HCT116 (cell line): Measurements from ENCODE around the gene CDX1. TPM values are rescaled to one million over a fixed set of nuclear protein-coding genes. Genes with fewer than 3 reads are reported as not detected.

Experiments
- ATAC-seq: fragments of 200-7000 bp; cut with Tn5 transposase; 2 replicates; pipeline ENCODE4 v1.9.1; 2020; ENCODE audit warnings: mild to moderate bottlenecking, moderate library complexity
- BruUV-seq: library from RNA; stranded (reverse); fragments of 400-500 nt; replicated peaks from 2 replicates; lab custom pipeline; 2021; lab: Mats Ljungman, UMichigan
- CTCF ChIA-PET: fragments of 300-600 bp; sonication (Branson Sonifier 250); formaldehyde crosslinking; loops from one replicate; lab custom pipeline; 2021; ENCODE audit warnings: antibody characterized with exemption; lab: Charles Lee
- POLR2A ChIA-PET: fragments of 300-600, 350-600 bp; sonication (Branson Sonifier 250); formaldehyde crosslinking; loops from one replicate; lab custom pipeline; 2021; ENCODE audit warnings: antibody characterized with exemption; lab: Charles Lee
- RAD21 ChIA-PET, 2 experiments: fragments of 300-600 bp; sonication (Branson Sonifier 250); formaldehyde crosslinking; loops; one replicate each; lab custom pipeline; 2023; ENCODE audit warnings: low total read pairs in 2 of 2; ENCODE audit not compliant: uncharacterized antibody in 2 of 2, unreplicated experiment in 2 of 2, low non-redundant PET in 1 of 2; lab: Charles Lee
- DNase-seq: peaks from one replicate; pipeline ENCODE4 v3.0.0-alpha.2; 2010; ENCODE audit warnings: low read depth, low spot score
- H2AFZ ChIP-seq: fragments of 200-600 bp; shearing (Covaris generic), sonication (generic); 2 replicates; pipeline ENCODE4 v1.6.1; 2017; ENCODE audit warnings: low read depth, mixed run types, mixed read lengths, antibody characterized with exemption, low read length; ENCODE audit not compliant: poor library complexity, severe bottlenecking
- H3K27ac ChIP-seq: 2 replicates; pipeline ENCODE4 v1.5.1; 2012; ENCODE audit warnings: low read depth, low read length
- H3K27me3 ChIP-seq: fragments of 200-600 bp; sonication (generic); 2 replicates; pipeline ENCODE4 v1.6.1; 2016; ENCODE audit warnings: mixed run types, low read length, mixed read lengths; ENCODE audit not compliant: insufficient read depth
- H3K36me3 ChIP-seq, 2 experiments: fragments of 200-500 bp in 1 of 2; fragments of 200-600 bp in 1 of 2; sonication (Bioruptor generic) in 1 of 2; sonication (generic) in 1 of 2; 2 replicates each; pipeline versions ENCODE4 v1.5.1 to v1.6.1; 2014 to 2016; ENCODE audit warnings: low read length in 2 of 2, inconsistent platforms in 1 of 2, mixed read lengths in 1 of 2, mixed run types in 1 of 2; ENCODE audit not compliant: insufficient read depth in 2 of 2, control insufficient read depth in 1 of 2
- H3K4me1 ChIP-seq, 2 experiments: fragments of 200-600 bp in 1 of 2; sonication (generic) in 1 of 2; 2 replicates each; pipeline versions ENCODE4 v1.5.1 to v1.6.1; 2012 to 2017; ENCODE audit warnings: low read length in 2 of 2, inconsistent platforms in 1 of 2, mild to moderate bottlenecking in 1 of 2, mixed read lengths in 1 of 2, mixed run types in 1 of 2, moderate library complexity in 1 of 2; ENCODE audit not compliant: insufficient read depth in 2 of 2, control insufficient read depth in 1 of 2
- H3K4me2 ChIP-seq: fragments of 200-600 bp; sonication (generic); 2 replicates; pipeline ENCODE4 v1.6.1; 2017; ENCODE audit warnings: mixed run types, low read length, mixed read lengths
- H3K4me3 ChIP-seq, 2 experiments: fragments of 200-600 bp in 1 of 2; sonication (generic) in 1 of 2; replicated peaks in 1 of 2; 2 replicates each; pipeline ENCODE4 v1.5.1; 2011 to 2016; ENCODE audit warnings: low read length in 2 of 2, control low read depth in 1 of 2, low read depth in 1 of 2, mild to moderate bottlenecking in 1 of 2, mixed read lengths in 1 of 2, mixed run types in 1 of 2
- H3K79me2 ChIP-seq: fragments of 200-600 bp; sonication (generic); 2 replicates; pipeline ENCODE4 v1.6.1; 2017; ENCODE audit warnings: mild to moderate bottlenecking, mixed run types, low read length, moderate library complexity, mixed read lengths; ENCODE audit not compliant: insufficient read depth
- H3K9ac ChIP-seq: fragments of 200-600 bp; sonication (generic); 2 replicates; pipeline ENCODE4 v1.6.1; 2016; ENCODE audit warnings: low read length, mixed read lengths
- H3K9me2 ChIP-seq: fragments of 200-600 bp; sonication (generic), shearing (Covaris generic); 2 replicates; pipeline ENCODE4 v1.6.1; 2017; ENCODE audit warnings: mixed run types, mild to moderate bottlenecking, moderate library complexity; ENCODE audit not compliant: insufficient read depth
- H3K9me3 ChIP-seq, 2 experiments: fragments of 200-500 bp in 1 of 2; fragments of 200-600 bp in 1 of 2; sonication (Bioruptor generic) in 1 of 2; sonication (generic) in 1 of 2; 2 replicates each; pipeline ENCODE4 v1.6.1; 2014 to 2017; ENCODE audit warnings: low read length in 2 of 2, mixed read lengths in 2 of 2, inconsistent platforms in 1 of 2, low read depth in 1 of 2, mild to moderate bottlenecking in 1 of 2, mixed run types in 1 of 2, moderate library complexity in 1 of 2; ENCODE audit not compliant: control insufficient read depth in 1 of 2, insufficient read depth in 1 of 2
- H4K20me1 ChIP-seq: fragments of 200-600 bp; sonication (generic), shearing (Covaris generic); 2 replicates; pipeline ENCODE4 v1.6.1; 2017; ENCODE audit warnings: mixed run types, mild to moderate bottlenecking, moderate library complexity; ENCODE audit not compliant: insufficient read depth
- CEBPB ChIP-seq: IDR thresholded peaks from 2 replicates; pipeline ENCODE4 v1.6.1; 2012; ENCODE audit warnings: low read depth
- EGR1 ChIP-seq: IDR thresholded peaks from 2 replicates; pipeline ENCODE4 v1.6.1; 2012; ENCODE audit warnings: low read depth
- ELF1 ChIP-seq: IDR thresholded peaks from 2 replicates; pipeline ENCODE4 v1.6.1; 2012; ENCODE audit warnings: low read depth, borderline replicate concordance
- EZH2phosphoT487 ChIP-seq: fragments of 200-600 bp; IDR thresholded peaks from 2 replicates; pipeline ENCODE4 v1.6.1; 2018; ENCODE audit warnings: antibody characterized with exemption, borderline replicate concordance
- FOSL1 ChIP-seq: IDR thresholded peaks from 2 replicates; pipeline ENCODE4 v1.6.1; 2012; ENCODE audit warnings: low read depth
- JUND ChIP-seq: IDR thresholded peaks from 2 replicates; pipeline ENCODE4 v1.6.1; 2012
- POLR2AphosphoS5 ChIP-seq: IDR thresholded peaks from 2 replicates; pipeline ENCODE4 v1.6.1; 2011; ENCODE audit warnings: mild to moderate bottlenecking, low read depth, low read length, moderate library complexity
- RAD21 ChIP-seq: IDR thresholded peaks from 2 replicates; pipeline ENCODE4 v1.6.1; 2012; ENCODE audit warnings: low read depth, mild to moderate bottlenecking
- REST ChIP-seq: IDR thresholded peaks from 2 replicates; pipeline ENCODE4 v1.6.1; 2012; ENCODE audit warnings: low read depth
- SRF ChIP-seq: IDR thresholded peaks from 2 replicates; pipeline ENCODE4 v1.6.1; 2012; ENCODE audit warnings: low read depth
- ZBTB33 ChIP-seq: IDR thresholded peaks from 2 replicates; pipeline ENCODE4 v1.6.1; 2011; ENCODE audit warnings: mild to moderate bottlenecking, low read length, moderate library complexity; ENCODE audit not compliant: insufficient replicate concordance; ENCODE audit errors: extremely low read depth
- ZNF274 ChIP-seq: fragments of 200-500 bp; sonication (Bioruptor generic); IDR thresholded peaks from 2 replicates; pipeline ENCODE4 v1.6.1; 2014; ENCODE audit warnings: mild to moderate bottlenecking, low read depth, low read length, inconsistent platforms
- intact Hi-C: fragments of 100-400 bp; cut with micrococcal nuclease; formaldehyde crosslinking; loops from 2 replicates; pipeline ENCODE4 v1.10.0; 2022
- total RNA-seq: library from RNA; stranded (reverse); gene quantifications from one replicate; pipeline ENCODE4 v1.2.1, GENCODE V29; 2021; ENCODE audit not compliant: unreplicated experiment
- TF ChIP-seq, protein P1 (sequence below): IDR thresholded peaks from 2 replicates; pipeline ENCODE4 v1.6.1; 2012
- TF ChIP-seq, protein P2 (sequence below): IDR thresholded peaks from 2 replicates; pipeline ENCODE4 v1.6.1; 2012

Gene CDX1
- total RNA-seq, 1 experiment from 2014 or later = not detected

GRCh38 chr5:150137168-150137957, 29.2 kb upstream of the CDX1 start:
- no peaks in the 10 kb centered on the region for H3K9me2 ChIP-seq
- no peaks in the 10 kb centered on the region for H3K79me2 ChIP-seq
- peaks cover 0 to 7% of the 10 kb centered on the region in 2 experiments; a peak in 2 of 4 replicates for H3K4me1 ChIP-seq
- no peak for DNase-seq
- no peak for ATAC-seq
- H3K9ac ChIP-seq = no peak overlapping the region
- H3K27me3 ChIP-seq = no peaks in the 10 kb centered on the region
- POLR2A ChIA-PET = no interaction called here
- H3K4me3 ChIP-seq = no peak overlapping the region
- H4K20me1 ChIP-seq = no peaks in the 10 kb centered on the region
- H2AFZ ChIP-seq = no peak overlapping the region
- TF ChIP-seq FOSL1 (no peak), RAD21 (no peak), ELF1 (no peak), JUND (no peak), EZH2phosphoT487 (no peak), POLR2AphosphoS5 (no peak), REST (no peak), ZBTB33 (no peak), EGR1 (no peak), CEBPB (no peak), ZNF274 (no peak), SRF (no peak)
- TF ChIP-seq, protein P1, sequence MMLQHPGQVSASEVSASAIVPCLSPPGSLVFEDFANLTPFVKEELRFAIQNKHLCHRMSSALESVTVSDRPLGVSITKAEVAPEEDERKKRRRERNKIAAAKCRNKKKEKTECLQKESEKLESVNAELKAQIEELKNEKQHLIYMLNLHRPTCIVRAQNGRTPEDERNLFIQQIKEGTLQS = no peak
- TF ChIP-seq, protein P2, sequence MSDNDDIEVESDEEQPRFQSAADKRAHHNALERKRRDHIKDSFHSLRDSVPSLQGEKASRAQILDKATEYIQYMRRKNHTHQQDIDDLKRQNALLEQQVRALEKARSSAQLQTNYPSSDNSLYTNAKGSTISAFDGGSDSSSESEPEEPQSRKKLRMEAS = no peak
- TF ChIP-seq, all 23 proteins: peak for 0
- CTCF ChIA-PET = no interaction called here
- BruUV-seq = no TSS peak
- H3K36me3 ChIP-seq = no peaks in the 10 kb centered on the region
- RAD21 ChIA-PET = no interaction called here
- no peaks in the 10 kb centered on the region for H3K9me3 ChIP-seq
- no peak overlapping the region for H3K27ac ChIP-seq
- H3K4me2 ChIP-seq = no peak overlapping the region
- intact Hi-C loops = no loop called here
